DMS53 (cell line): ENCODE results near the gene GNA15.
"Not testable (repeated sequence)": the region's sequence is repeated elsewhere in the genome, so short reads cannot be mapped to it uniquely, and the experiment has no call there.

Source experiments
- DNase-seq: peaks from one replicate; lab custom pipeline; 2025; lab: John Stamatoyannopoulos, UW

GNA15 gene

DNA sequence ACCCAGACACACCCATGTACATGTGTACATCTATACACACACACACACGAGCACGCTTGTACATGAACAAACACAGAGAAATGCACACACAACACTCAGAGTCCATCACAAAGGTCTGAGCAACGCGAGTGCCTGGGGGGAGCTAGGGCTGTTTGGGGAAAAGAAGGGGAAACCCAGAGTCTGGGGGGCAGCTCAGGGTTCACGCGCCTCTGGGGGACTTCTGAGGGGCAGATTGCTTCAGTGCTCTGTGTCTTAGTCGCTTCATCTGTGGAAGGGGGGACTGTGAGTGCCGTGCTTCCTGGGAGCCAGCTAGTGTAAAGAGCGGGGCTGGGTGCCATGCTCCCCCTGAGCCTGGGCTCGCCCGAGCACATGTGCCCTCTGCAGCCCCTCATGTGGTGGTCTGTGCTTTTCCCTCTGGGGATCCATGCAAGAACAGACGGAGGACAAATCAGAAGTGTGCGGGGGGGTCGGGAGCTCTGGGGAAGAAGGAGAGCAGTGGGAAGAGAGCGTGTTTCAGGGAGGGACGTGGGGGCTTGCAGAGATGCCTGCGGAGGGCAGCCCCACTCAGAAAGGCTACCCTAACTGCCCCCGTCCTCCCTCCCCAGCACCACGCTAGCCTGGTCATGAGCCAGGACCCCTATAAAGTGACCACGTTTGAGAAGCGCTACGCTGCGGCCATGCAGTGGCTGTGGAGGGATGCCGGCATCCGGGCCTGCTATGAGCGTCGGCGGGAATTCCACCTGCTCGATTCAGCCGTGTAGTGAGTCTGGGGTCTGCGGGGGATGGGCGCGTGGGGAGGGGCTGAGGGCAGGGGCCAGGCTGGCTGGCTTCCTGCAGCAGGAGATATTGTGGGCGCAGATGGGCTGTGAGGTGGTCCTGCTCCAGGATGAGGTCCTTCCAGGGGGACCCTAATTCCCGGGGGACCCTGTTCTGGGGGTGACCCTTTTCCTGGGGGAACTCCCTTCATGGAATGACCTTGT, 14.0 kb downstream of the GNA15 start:
- no peak for DNase-seq

GRCh38 chr19:3150739-3151329, 15.0 kb downstream of the GNA15 start:
- no peak for DNase-seq

DNA sequence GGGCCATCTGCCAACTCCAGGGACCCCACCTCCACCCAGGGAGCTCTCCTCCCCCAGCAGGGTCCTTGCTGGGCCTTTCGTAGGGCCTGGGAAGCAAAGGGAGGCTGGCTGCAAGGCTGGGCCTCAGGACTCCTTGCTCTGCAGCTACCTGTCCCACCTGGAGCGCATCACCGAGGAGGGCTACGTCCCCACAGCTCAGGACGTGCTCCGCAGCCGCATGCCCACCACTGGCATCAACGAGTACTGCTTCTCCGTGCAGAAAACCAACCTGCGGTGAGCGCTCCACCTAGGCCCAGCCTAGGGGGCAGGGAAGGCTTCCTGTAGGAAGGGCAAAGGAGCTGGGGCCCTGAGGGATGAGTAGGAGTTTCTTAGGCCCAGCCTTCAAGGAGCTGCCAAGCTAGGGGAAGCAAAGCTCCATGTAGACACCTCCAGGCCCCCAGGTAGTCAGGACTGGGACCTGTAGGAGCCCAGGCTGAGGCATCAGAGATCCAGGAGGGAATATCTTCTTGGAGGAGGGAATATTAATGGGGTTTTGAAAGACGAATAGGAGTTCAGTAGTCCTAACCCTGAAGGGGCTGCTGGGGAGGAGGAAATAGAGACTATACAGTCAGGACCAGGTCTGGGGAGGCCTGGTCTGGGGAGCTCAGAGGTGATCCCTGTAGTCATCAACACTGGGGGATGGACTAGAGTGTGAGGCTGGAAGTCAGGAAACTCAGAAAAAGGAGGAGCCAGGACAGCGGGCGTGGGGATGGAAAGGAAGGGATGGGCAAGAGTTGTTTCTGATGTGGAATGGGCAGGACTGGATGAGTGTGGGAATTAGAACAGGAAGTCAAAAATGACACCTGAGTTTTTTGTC, 16.0 kb downstream of the GNA15 start:
- DNase-seq, result no peak

DNA sequence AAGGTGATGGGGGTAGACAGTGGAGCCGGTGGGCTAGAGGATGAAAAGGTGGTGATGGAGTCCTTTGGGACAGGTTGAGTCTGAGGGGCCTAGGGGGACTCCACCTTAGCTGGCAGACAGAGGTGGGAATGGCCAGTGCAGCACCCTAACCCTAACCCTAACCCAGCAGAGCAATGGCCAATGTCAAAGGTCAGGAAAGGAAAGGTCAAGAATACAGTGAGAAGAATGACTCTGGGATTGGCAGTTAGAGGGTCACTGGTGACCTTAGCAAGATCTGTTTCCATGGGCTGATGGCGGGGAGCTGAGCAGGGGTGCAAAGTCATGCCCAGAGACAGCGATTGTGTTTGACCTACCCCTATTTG, 16.6 kb downstream of the GNA15 start:
- no peak for DNase-seq

DNA sequence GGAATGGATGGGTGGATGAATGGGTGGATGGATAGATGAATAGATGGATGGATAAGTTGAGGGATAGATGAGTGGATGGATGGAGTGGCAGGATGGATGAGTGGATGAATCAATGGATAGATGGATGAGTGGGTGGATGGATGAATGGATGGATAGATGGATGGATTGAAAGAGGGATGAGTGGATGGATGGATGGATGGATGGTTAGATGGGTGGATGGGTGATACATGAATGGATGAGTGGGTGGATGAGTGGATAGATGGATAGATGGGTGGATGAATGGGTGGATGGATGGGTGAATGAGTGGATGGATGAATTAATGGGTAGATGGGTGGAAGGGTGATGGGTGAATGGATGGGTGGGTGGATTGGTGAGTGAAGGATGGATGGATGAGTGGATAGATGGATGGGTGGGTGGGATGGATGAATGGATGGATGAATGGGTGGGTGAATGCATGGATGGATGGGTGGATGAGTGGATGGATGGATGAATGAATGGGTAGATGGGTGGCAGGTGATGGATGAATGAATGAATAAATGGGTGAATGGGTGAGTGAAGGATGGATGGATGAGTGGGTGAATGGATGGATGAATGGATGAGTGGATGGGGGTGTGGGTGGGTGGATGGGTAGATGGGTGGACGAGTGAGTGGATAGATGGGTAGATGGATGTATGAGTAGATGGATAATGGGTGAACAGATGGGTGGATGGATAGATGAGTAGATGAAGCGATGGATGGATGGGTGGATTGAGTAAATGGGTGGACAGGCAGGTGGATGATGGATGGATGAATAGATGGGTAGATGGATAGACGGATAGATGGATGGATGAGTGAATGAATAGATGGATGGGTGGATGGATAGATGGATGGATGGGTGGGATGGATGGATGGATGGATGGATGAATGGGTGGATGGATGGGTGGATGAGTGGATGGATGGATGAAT, 17.7 kb downstream of the GNA15 start:
- no peak for DNase-seq

DNA sequence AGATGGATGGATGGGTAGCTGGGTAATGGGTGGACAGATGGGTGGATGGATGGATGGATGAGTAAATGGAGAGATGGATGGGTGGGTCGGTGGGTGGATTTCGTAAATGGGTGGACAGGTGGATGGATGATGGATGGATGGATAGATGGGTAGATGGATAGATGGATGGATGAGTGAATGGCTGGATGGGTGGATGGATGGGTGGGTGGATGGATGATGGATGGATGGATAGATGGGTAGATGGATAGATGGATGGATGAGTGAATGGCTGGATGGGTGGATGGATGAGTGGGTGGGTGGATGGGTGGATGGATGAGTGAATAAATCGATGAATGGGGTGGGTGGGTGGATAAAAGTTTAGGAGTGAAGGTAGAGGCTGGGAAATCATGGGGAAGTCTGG, 18.6 kb downstream of the GNA15 start:
- DNase-seq, result not testable (repeated sequence)

GRCh38 chr19:3154957-3155736, 19.3 kb downstream of the GNA15 start:
- no peak for DNase-seq

DNA sequence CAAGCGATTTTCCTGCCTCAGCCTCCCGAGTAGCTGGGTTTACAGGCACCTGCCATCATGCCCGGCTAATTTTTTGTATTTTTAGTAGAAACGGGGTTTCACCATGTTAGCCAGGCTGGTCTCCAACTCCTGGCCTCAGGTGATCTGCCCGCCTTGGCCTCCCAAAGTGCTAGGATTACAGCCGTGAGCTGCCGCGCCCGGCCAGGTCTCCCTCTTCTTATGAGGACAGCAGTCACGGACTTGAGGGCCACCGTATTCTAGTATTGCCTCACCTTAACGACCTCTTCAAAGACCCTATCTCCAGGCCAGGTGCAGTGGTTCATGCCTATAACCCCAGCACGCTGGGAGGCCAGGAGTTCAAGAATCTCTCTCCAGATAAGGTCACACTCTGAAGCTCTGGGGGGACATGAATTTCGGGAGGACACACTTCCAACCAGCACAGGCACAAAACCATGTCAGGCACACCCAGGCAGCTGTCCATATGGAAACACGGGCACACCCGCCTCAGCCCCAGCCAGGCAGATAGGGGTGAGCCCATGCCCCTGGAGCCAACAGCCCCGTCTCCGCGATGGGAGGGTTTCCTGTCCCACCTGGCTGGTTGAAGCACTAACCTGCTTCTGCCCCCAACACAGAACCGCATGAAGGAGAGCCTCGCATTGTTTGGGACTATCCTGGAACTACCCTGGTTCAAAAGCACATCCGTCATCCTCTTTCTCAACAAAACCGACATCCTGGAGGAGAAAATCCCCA, 21.4 kb downstream of the GNA15 start:
- DNase-seq, result no peak

- no peak for DNase-seq
Measured at GRCh38 chr19:3159565-3159964, 23.7 kb downstream of the GNA15 start.

GRCh38 chr19:3160219-3160618, 24.4 kb downstream of the GNA15 start:
- DNase-seq, result no peak

DNA sequence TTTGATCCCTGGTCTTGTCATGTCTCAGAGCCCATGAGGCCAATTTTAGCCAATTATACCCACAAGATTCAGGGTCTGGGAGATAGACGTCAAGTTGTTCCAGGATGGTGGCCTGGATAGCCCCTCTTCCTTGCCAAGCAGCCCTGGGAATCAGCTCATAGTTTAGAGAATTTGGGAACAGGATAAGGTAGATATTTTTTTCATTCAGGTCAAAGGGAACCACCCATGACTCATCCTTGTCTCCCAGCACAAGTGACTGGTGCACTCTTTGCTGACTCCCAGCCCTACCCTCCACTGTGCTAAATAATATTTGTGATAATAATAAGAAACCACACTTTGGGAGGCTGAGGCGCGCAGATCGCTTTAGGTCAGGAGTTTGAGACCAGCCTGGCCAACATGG, 25.6 kb downstream of the GNA15 start:
- DNase-seq, result no peak

GRCh38 chr19:3162418-3163229, 26.8 kb downstream of the GNA15 start:
- peak; percentile 45 for DNase-seq

GRCh38 chr19:3163230-3163886, 27.5 kb downstream of the GNA15 start:
- DNase-seq, result peak; percentile 76

- DNase-seq, result no peak
Measured at GRCh38 chr19:3163943-3164342, 28.1 kb downstream of the GNA15 start.

DNA sequence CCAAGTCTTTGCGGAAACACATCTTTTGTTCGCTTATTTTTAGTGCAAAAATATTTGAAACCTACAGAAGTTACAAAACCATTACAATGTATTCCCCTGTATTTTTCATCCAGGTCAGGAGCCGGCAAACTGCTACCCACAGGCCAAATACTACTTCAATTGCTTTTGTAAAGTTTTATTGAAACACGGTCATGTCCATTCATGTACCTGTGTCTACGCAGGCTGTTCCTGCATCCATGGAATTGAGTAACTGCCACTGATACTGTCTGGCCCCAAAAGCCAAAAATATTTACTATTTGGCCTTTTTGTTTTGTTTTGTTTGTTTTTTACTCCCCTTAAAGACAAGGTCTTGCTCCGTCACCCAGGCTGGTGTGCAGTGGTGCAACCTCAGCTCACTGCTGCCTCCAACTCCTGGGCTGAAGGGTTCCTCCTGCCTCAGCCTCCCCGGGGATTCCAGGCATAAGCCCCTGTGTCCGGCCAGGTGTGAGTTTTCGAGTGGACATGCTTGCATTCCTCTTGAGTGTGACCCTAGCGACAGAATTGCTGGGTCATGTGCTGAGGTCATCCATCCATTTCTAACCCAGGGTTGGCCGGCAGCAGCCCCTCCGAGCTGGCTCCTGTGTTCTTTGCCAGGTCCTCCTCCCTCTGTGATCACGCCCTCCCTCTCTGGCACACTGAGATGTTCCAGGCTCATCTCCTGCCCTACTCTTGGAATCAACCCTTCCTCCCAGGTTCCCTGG, 31.9 kb downstream of the GNA15 start:
- DNase-seq, result no peak

DNA sequence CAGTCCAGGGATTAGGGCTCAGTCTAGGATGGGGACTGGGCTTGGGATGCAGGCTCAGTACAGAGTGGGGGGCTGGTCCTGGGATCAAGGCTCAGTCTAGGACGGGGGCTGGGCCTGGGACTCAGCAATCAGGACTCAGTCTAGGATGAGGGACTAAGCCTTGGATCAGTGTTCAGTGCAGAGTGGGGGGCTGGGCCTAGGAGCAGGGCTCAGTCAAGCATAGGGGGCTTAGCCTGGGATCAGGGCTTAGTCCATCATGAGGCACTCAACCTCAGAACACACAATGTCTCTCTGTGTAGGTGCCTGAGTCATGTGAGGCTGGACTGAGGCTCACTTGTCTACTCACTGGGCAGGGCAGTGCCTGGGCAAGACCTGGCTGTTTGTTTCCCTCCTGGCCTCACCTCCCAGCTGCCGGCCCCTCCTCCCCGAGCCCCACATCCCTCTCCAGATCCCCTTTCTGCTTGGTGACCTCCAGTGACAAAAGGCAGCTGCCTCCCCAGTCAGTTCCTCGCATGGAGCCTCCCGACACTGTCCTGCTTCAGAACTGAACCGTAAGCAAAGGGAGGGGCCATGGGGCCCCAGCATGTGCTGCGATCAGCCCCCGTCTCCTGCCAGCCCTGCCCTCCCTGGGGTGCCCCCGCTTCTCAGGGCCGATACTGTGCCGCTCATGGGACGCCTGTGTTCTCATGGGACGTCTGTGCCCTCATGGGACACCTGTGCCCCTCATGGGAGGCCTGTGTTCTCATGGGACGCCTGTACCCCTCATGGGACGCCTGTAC, 36.2 kb downstream of the GNA15 start:
- no peak for DNase-seq

DNA sequence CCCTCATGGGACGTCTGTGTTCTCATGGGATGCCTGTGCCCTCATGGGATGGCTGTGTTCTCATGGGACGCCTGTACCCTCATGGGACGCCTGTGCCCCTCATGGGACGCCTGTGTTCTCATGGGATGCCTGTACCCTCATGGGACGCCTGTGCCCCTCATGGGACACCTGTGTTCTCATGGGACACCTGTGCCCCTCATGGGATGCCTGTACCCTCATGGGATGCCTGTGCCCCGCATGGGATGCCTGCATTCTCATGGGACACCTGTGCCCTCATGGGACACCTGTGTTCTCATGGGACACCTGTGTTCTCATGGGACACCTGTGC, 36.8 kb downstream of the GNA15 start:
- not testable (repeated sequence) for DNase-seq
